K562 (cell line): Measurements from ENCODE around the gene MELK. TPM values are rescaled to one million over a fixed set of nuclear protein-coding genes. Genes with fewer than 3 reads are reported as not detected.

Experiments used
- ATAC-seq: fragments of 200-7000 bp; cut with Tn5 transposase; 3 replicates; pipeline ENCODE4 v1.9.1; 2020; ENCODE audit warnings: moderate library complexity
- BruUV-seq: library from RNA; stranded (reverse); fragments of 400-500 nt; replicated peaks from 2 replicates; lab custom pipeline; 2021; lab: Mats Ljungman, UMichigan
- CTCF ChIA-PET: fragments of 300-600 bp; formaldehyde crosslinking; extraction: SDS; loops from one replicate; lab custom pipeline; 2021; ENCODE audit warnings: low intra/inter-chr PET ratio; lab: Yijun Ruan, JAX
- POLR2A ChIA-PET: fragments of 300-600, 350-650 bp; sonication (Branson Sonifier 250); formaldehyde crosslinking; extraction: SDS; loops from one replicate; lab custom pipeline; 2021; ENCODE audit warnings: antibody characterized with exemption, inconsistent platforms; lab: Yijun Ruan, JAX
- DNase-seq, 4 experiments: peaks; one replicate each; pipeline versions ENCODE4 v3.0.0 to v3.0.0-alpha.2; 2011 to 2018; ENCODE audit warnings: low spot score in 3 of 4, mixed read lengths in 3 of 4; ENCODE audit errors: extremely low read depth in 1 of 4
- FAIRE-seq: peaks from 2 replicates; lab custom pipeline; 2011; peaks lifted over from hg19 to GRCh38; lab: Jason Lieb, UNC
- H2AFZ ChIP-seq: 2 replicates; pipeline ENCODE4 v1.6.0; 2011; ENCODE audit warnings: low read depth, low read length, control low read depth, inconsistent platforms
- H3K27ac ChIP-seq: fragments of 200-600 bp; 3 replicates; pipeline ENCODE4 v1.8.0; 2011; ENCODE audit warnings: low read depth, mild to moderate bottlenecking, control low read depth, inconsistent platforms, low read length, moderate library complexity, mixed read lengths; ENCODE audit errors: extremely low read depth
- H3K27me3 ChIP-seq, 2 experiments: fragments of 300-600 bp in 1 of 2; 2 replicates in 1 of 2; 3 replicates in 1 of 2; pipeline versions ENCODE4 v1.6.0 to v1.8.0; 2011; ENCODE audit warnings: inconsistent platforms in 2 of 2, low read length in 2 of 2, mild to moderate bottlenecking in 1 of 2, mixed read lengths in 1 of 2, moderate library complexity in 1 of 2; ENCODE audit not compliant: control insufficient read depth in 2 of 2, insufficient read depth in 2 of 2
- H3K36me3 ChIP-seq: fragments of 300-600 bp; 3 replicates; pipeline ENCODE4 v1.8.0; 2011; ENCODE audit warnings: mild to moderate bottlenecking, low read length, inconsistent platforms; ENCODE audit not compliant: control insufficient read depth, insufficient read depth
- H3K4me1 ChIP-seq, 2 experiments: fragments of 200-600 bp in 1 of 2; replicated peaks in 1 of 2; 2 replicates in 1 of 2; 3 replicates in 1 of 2; pipeline versions ENCODE4 v1.5.1 to v1.8.0; 2011; ENCODE audit warnings: inconsistent platforms in 2 of 2, low read length in 2 of 2, mild to moderate bottlenecking in 1 of 2, mixed read lengths in 1 of 2, moderate library complexity in 1 of 2; ENCODE audit not compliant: control insufficient read depth in 2 of 2, insufficient read depth in 2 of 2
- H3K4me2 ChIP-seq: 2 replicates; pipeline ENCODE4 v1.6.1; 2011; ENCODE audit warnings: low read length, control low read depth, inconsistent platforms, mixed read lengths; ENCODE audit not compliant: insufficient read depth
- H3K4me3 ChIP-seq: fragments of 200-600 bp; sonication (generic), shearing (Covaris generic); 2 replicates; pipeline ENCODE4 v1.5.1; 2016; ENCODE audit warnings: control low read depth, inconsistent platforms
- H3K79me2 ChIP-seq: fragments of 200-600 bp; 3 replicates; pipeline ENCODE4 v1.8.0; 2011; ENCODE audit warnings: low read length, inconsistent platforms; ENCODE audit not compliant: control insufficient read depth, insufficient read depth
- H3K9ac ChIP-seq, 2 experiments: 2 replicates each; pipeline versions ENCODE4 v1.6.0 to v1.6.1; 2011; ENCODE audit warnings: low read depth in 2 of 2, low read length in 2 of 2, control low read depth in 1 of 2, inconsistent platforms in 1 of 2, mild to moderate bottlenecking in 1 of 2, mixed read lengths in 1 of 2; ENCODE audit not compliant: insufficient read depth in 1 of 2
- H3K9me1 ChIP-seq: one replicate; pipeline ENCODE4 v1.6.0; 2011; ENCODE audit warnings: inconsistent platforms, mild to moderate bottlenecking, low read length, moderate library complexity; ENCODE audit not compliant: control insufficient read depth, insufficient read depth
- H3K9me3 ChIP-seq: replicated peaks from 2 replicates; pipeline ENCODE4 v1.5.1; 2011; ENCODE audit warnings: low read depth, low read length, inconsistent platforms; ENCODE audit not compliant: control insufficient read depth, insufficient read depth
- H4K20me1 ChIP-seq: replicated peaks from 2 replicates; pipeline ENCODE4 v1.6.1; 2011; ENCODE audit warnings: low read length, inconsistent platforms, mixed read lengths; ENCODE audit not compliant: control insufficient read depth, insufficient read depth
- CC2D1A ChIP-seq: fragments of 450-650 bp; IDR thresholded peaks from 2 replicates; pipeline ENCODE4 v1.6.1; 2017; ENCODE audit warnings: mild to moderate bottlenecking
- ELK3 ChIP-seq: fragments of 450-650 bp; formaldehyde crosslinking; IDR thresholded peaks from 2 replicates; pipeline ENCODE4 v1.4.0; 2020; ENCODE audit warnings: mild to moderate bottlenecking
- GATAD2A ChIP-seq: fragments of 450-650 bp; IDR thresholded peaks from 2 replicates; pipeline ENCODE4 v1.6.1; 2017
- LEF1 ChIP-seq: fragments of 450-650 bp; IDR thresholded peaks from 2 replicates; pipeline ENCODE4 v1.6.1; 2016; ENCODE audit warnings: mild to moderate bottlenecking
- MAFK ChIP-seq: IDR thresholded peaks from 2 replicates; pipeline ENCODE4 v1.6.1; 2011; ENCODE audit warnings: low read length, improper control_type of control experiment
- NFRKB ChIP-seq: fragments of 450-650 bp; IDR thresholded peaks from 2 replicates; pipeline ENCODE4 v1.6.1; 2016; ENCODE audit warnings: low read depth
- PTTG1 ChIP-seq: fragments of 450-650 bp; IDR thresholded peaks from 2 replicates; pipeline ENCODE4 v1.6.1; 2016; ENCODE audit warnings: low read depth, mild to moderate bottlenecking, missing genetic modification characterization, missing compliant biosample characterization
- THAP7 ChIP-seq: fragments of 250-450 bp; sonication (Bioruptor Pico); IDR thresholded peaks from 2 replicates; pipeline ENCODE4 v1.5.0; 2021
- ZNF121 ChIP-seq: sonication (generic); formaldehyde crosslinking; conservative IDR thresholded peaks from 2 replicates; pipeline ENCODE4 v1.8.0; 2022; ENCODE audit warnings: missing genetic modification reagents
- ZNF354B ChIP-seq: fragments of 250-450 bp; sonication (Bioruptor Pico); IDR thresholded peaks from 2 replicates; pipeline ENCODE4 v1.4.0; 2020
- ZNF655 ChIP-seq: fragments of 250-450 bp; sonication (Bioruptor Pico); IDR thresholded peaks from 2 replicates; pipeline ENCODE4 v1.5.0; 2021
- ZZZ3 ChIP-seq: fragments of 450-650 bp; IDR thresholded peaks from 2 replicates; pipeline ENCODE4 v1.6.1; 2016; ENCODE audit warnings: antibody characterized with exemption, mild to moderate bottlenecking, moderate library complexity
- WGBS: fragments of 100-300 bp; shearing (Covaris generic); methylation state at CpG from one replicate; pipeline ENCODE4 v1.1.6; 2016; ENCODE audit warnings: low coverage, mixed read lengths; ENCODE audit not compliant: insufficient coverage; ENCODE audit errors: missing lambda C conversion rate; 5-methylcytosine and 5-hydroxymethylcytosine counted together
- in situ Hi-C: fragments of 300-500 bp; cut with MboI; formaldehyde crosslinking; loops from 4 replicates; pipeline ENCODE4 v1.15.0; 2018; ENCODE audit warnings: inconsistent platforms, mixed read lengths
- intact Hi-C: fragments of 100-400 bp; cut with micrococcal nuclease; formaldehyde crosslinking; loops from 2 replicates; pipeline ENCODE4 v1.14.2; 2022
- polyA plus RNA-seq, 8 experiments: library from polyadenylated mRNA; depleted of rRNA in 4 of 8; stranded (reverse) in 5 of 8; unstranded in 3 of 8; fragments of >200 nt; fragmentation: Nextera tagmentation in 2 of 8; fragmentation: Illumina TruSeq in 1 of 8; extraction: Ambion mirVana in 2 of 8; extraction: Trizol in 1 of 8; gene quantifications; 2 replicates each; pipeline versions ENCODE4 v1.2.1 to v1.2.3, GENCODE V29; 2011 to 2014; ENCODE audit warnings: inconsistent platforms in 1 of 8, missing spikeins in 1 of 8
- total RNA-seq, 7 experiments: library from RNA; depleted of rRNA in 6 of 7; stranded (reverse); fragments of >200 nt in 6 of 7; fragmentation: Illumina TruSeq in 2 of 7; extraction: Trizol in 2 of 7; gene quantifications; 2 replicates each; pipeline versions ENCODE4 v1.2.1 to v1.2.3, GENCODE V29; 2011 to 2021; ENCODE audit warnings: low replicate concordance in 1 of 7
- TF ChIP-seq, protein P1 (sequence below): fragments of 250-450 bp; sonication (Bioruptor Pico); IDR thresholded peaks from 2 replicates; pipeline ENCODE4 v1.8.0; 2022; ENCODE audit warnings: inconsistent platforms, mild to moderate bottlenecking, moderate library complexity, borderline replicate concordance
- TF ChIP-seq, protein P2 (sequence below): IDR thresholded peaks from 2 replicates; pipeline ENCODE4 v1.6.1; 2016; ENCODE audit warnings: missing genetic modification characterization, missing compliant biosample characterization

The MELK gene
- total and polyA plus RNA-seq, 9 of the 15 experiments (the other 6 are each of a cell fraction or from before 2014, with no cell fraction given), result 33.3 to 57.3 (median 43.8) TPM

- H3K9ac ChIP-seq, result no peak overlapping the region
- in situ Hi-C loops, result no loop called here
- CTCF ChIA-PET, result no interaction called here
- ATAC-seq (no peak), FAIRE-seq (no peak), DNase-seq (no peak)
- H3K36me3 ChIP-seq, result peaks cover 54% of the 10 kb centered on the region; the same call in 2 of the 3 replicates
- no peak overlapping the region for H3K4me2 ChIP-seq
- H3K9me3 ChIP-seq, result no peaks in the 10 kb centered on the region
- H2AFZ ChIP-seq, result no peak overlapping the region
- H3K27me3 ChIP-seq, result no peaks in the 10 kb centered on the region
- no peaks in the 10 kb centered on the region for H3K79me2 ChIP-seq
- H3K4me3 ChIP-seq, result no peak overlapping the region
- H3K4me1 ChIP-seq, result peaks cover 0 to 3% of the 10 kb centered on the region in 2 experiments; a peak in 2 of 5 replicates
- BruUV-seq, result no TSS peak
- no peak for TF ChIP-seq PTTG1 (tag)
- TF ChIP-seq MAFK, result no peak
- no peak for TF ChIP-seq THAP7 (CRISPR knock-in tag)
- TF ChIP-seq, protein P1, sequence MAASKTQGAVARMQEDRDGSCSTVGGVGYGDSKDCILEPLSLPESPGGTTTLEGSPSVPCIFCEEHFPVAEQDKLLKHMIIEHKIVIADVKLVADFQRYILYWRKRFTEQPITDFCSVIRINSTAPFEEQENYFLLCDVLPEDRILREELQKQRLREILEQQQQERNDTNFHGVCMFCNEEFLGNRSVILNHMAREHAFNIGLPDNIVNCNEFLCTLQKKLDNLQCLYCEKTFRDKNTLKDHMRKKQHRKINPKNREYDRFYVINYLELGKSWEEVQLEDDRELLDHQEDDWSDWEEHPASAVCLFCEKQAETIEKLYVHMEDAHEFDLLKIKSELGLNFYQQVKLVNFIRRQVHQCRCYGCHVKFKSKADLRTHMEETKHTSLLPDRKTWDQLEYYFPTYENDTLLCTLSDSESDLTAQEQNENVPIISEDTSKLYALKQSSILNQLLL (CRISPR knock-in tag), result no peak
- no peak for TF ChIP-seq ZNF121 (CRISPR knock-in tag)
- TF ChIP-seq LEF1, result no peak
- TF ChIP-seq ZNF655 (CRISPR knock-in tag), result no peak
- no peak for TF ChIP-seq ELK3 (CRISPR knock-in tag)
- TF ChIP-seq, protein P2, sequence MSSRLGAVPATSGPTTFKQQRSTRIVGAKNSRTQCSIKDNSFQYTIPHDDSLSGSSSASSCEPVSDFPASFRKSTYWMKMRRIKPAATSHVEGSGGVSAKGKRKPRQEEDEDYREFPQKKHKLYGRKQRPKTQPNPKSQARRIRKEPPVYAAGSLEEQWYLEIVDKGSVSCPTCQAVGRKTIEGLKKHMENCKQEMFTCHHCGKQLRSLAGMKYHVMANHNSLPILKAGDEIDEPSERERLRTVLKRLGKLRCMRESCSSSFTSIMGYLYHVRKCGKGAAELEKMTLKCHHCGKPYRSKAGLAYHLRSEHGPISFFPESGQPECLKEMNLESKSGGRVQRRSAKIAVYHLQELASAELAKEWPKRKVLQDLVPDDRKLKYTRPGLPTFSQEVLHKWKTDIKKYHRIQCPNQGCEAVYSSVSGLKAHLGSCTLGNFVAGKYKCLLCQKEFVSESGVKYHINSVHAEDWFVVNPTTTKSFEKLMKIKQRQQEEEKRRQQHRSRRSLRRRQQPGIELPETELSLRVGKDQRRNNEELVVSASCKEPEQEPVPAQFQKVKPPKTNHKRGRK (tag), result no peak
- no peak for TF ChIP-seq ZNF354B (CRISPR knock-in tag)
- TF ChIP-seq ZZZ3, result no peak
- TF ChIP-seq NFRKB, result no peak
- TF ChIP-seq GATAD2A, result no peak
- TF ChIP-seq CC2D1A, result no peak
- intact Hi-C loops, result no loop called here
- 94% methylated on average over 3 of the region's 3 CpGs for WGBS
- H3K9me1 ChIP-seq, result no peaks in the 10 kb centered on the region
- no peak overlapping the region for H3K27ac ChIP-seq
- POLR2A ChIA-PET, result interaction anchor here (0.6 kb wide), 1 partner anchor 26 kb away, joined by 3 read pairs; no protein-coding TSS in a partner anchor
- H4K20me1 ChIP-seq, result no peaks in the 10 kb centered on the region
These were observed 98.9 kb downstream of the MELK start for GRCh38 chr9:36671561-36671960.
